GM12892 (cell line): ENCODE measurements around the gene LDLRAD4.

Experiments
- POLR2A ChIP-seq: IDR thresholded peaks from 2 replicates; pipeline ENCODE4 v1.6.1; 2011; ENCODE audit warnings: low read depth, low read length, control low read depth
- POLR2AphosphoS5 ChIP-seq: IDR thresholded peaks from 2 replicates; pipeline ENCODE4 v1.6.1; 2011; ENCODE audit warnings: low read depth, low read length, control low read depth
- TAF1 ChIP-seq: IDR thresholded peaks from 2 replicates; pipeline ENCODE4 v1.6.1; 2011; ENCODE audit warnings: low read depth, mild to moderate bottlenecking, control low read depth, low read length, borderline replicate concordance

DNA sequence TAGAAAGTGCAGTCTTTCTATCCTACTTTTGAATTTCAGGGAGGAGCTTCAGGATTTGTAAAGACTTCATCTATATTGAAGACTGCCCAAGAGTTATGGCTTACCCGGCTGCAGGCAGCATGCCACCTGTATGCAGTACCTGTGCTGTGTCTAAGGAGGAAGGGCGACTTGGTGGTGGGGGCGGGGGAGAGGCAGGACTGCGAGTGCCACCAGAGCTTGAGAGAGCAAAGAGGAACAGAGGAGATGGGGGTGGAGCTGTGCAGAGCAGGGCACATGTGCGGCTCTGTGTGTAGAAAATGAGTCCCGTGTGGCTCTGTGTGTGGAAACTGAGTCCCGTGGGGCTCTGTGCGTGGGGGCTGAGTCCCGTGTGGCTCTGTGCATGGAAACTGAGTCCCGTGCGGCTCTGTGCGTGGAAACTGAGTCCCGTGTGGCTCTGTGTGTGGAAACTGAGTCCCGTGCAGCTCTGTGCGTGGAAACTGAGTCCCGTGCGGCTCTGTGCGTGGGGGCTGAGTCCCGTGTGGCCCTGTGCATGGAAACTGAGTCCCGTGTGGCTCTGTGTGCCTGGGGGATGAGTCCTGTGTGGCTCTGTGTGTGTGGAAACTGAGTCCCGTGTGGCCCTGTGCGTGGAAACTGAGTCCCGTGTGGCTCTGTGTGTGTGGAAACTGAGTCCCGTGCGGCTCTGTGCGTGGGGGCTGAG, 43.2 kb downstream of the LDLRAD4 start:
- no peak for TF ChIP-seq POLR2AphosphoS5
- no peak for TF ChIP-seq POLR2A
- no peak for TF ChIP-seq TAF1
